Limb (tissue), 2 donors: ENCODE results near the gene UCK2.

ENCODE experiments used
- DNase-seq, 2 donors: peaks; one replicate each; pipeline ENCODE4 v3.0.0-alpha.2; 2016; ENCODE audit errors: extremely low spot score in 2 of 2

The UCK2 gene

DNA sequence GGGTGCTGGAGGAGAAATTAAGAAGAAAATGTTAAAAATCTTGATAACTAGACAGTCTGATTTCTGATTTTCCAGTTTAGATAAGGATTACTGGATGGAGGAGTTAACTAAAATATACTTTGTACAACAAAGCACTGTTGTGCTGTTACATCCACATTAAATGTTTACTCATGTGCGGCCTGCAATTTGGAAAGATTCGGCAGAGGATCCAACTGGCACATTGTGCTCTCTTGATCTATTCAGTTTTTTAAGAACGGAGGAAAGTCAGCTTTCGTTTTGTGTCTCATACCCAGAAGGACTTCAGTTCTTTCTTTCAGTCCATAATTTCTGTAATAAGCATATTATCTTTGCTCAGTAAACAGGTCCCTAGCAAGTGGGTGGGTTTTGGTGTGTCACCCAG lies 52.5 kb downstream of the UCK2 start:
- no peak for DNase-seq

DNA sequence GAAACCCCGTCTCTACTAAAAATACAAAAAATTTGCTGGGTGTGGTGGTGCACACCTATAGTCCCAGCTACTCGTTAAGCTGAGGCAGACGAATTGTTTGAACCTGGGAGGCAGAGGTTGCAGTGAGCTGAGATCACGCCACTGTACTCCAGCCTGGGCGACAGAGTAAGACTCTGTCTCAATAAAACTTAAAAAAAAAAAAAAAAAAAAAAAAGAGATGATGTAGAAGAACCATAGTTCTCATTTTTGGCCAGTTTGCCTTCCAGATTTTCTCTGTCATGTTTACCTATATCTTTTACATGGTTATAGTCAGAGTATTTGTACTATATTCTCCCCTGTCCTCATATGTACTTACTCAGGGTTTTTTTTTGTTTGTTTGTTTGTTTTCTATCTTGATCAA lies 53.6 kb downstream of the UCK2 start:
- no peak for DNase-seq

DNA sequence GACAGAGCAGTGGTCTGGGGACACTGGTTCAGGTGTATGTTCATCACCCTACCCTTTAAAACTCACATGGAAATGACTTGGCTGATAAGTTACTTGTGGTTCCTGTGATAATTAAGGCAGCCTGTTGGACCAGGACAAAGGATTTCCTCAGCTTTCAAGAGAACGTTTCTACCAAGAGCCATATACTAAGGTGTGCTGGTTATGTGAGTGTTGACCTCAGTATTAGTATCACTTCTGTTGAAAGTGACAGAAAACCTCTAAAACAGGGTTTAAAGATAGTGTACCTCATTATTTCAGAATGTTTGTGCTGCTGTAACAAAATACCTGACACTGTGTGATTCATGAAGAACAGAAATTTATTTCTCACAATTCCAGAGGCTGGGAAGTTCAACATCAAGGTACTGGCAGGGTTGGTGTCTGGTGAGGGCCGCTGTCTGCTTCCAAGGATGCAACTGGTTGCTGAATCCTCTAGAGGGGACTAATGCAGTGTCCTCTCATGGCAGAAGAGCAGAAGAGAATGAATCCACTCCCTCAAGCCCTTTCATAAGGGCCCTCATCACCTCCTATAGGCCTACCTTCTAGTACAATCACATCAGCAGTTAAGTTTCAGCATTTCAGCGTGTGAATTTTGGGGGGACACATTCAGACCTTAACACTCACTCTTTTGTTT lies 54.9 kb downstream of the UCK2 start:
- no peak for DNase-seq

- DNase-seq, result no peak
These were observed 55.6 kb downstream of the UCK2 start for GRCh38 chr1:165883056-165883455.

DNA sequence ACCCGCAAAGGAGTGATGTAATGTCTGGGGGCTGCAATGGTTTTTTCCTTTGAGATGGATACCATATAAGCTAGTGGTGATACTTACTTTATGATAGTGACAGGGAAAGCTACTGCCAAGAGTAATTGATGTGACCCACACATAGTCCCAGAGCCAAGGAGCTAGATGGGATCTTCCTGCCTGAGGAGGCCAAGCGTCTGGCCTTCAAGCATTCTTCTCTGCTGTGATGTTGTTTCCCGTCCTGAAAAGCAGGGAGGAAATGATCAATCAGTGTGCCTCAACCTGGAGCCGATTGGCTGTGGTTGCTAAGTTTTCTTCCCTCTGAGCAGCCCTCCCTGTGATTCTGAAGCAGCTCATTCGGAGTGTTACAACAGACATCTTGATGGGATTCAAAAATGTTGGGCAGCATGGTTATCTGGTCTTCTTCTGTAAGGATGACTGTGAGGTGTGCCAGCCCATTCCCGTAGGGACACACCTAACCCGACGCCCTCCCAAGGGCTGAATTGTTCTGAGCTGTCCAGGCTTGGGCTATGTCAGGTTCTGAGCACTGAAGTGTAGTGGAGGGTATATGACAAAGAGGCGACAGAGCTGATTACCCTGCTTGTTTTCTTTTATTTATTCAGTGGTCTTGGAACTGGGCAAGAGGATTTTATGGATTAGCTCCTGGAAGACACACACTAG lies 56.7 kb downstream of the UCK2 start:
- DNase-seq, result no peak

GRCh38 chr1:165884690-165885304 lies 57.4 kb downstream of the UCK2 start:
- no peak for DNase-seq

DNA sequence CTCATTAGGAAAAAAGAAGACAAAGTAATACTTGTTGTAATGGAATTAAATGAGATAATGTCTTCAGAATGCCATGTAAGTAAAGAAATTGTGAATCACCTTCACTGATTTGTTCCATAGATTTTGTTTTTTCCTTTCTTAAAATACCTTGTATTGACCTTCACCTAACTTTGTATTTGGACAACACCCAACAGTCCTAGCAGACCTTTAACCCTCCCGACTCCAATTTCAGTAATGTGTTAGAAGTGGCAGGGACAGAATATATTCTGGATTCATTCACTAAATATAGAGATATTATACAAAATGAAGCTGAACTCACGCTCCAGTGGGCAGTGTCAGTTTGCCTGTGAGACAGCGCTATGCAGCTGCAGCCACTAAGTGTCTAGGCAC lies 57.9 kb downstream of the UCK2 start:
- no peak for DNase-seq

- no peak for DNase-seq
These were observed 58.8 kb downstream of the UCK2 start for GRCh38 chr1:165886193-165886592.

- no peak for DNase-seq
These were observed 59.6 kb downstream of the UCK2 start for GRCh38 chr1:165886983-165887382.

DNA sequence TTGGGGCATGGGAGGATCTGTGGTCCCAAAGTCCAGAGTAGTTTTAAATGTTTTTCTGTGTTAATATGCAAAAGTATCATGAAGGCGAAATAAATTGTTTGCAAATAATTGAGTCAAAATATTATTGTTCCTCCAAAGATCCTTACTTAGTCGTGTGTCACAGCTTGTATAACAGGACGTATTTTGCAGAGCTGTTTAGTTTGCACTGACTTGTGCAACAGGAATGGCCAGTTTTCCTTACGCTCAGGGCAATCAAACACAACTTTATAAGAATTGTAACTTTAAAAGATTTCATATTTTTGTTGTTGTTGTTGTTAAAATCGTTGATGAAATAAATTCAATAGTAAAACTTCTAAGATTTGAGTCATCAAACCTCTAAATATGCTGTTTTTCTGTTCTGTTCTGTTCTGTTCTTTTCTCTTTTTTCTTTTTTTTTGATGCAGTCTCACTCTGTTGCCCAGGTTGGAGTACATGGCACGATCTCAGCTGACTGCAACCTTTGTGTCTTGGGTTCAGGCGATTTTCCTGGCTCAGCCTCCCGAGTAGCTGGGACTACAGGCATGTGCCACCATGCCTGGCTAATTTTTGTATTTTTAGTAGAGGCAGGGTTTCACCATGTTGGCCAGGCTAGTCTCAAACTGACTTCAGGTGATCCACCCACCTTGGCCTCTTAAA lies 60.6 kb downstream of the UCK2 start:
- DNase-seq, result no peak

GRCh38 chr1:165888552-165888920 lies 61.1 kb downstream of the UCK2 start:
- no peak for DNase-seq

DNA sequence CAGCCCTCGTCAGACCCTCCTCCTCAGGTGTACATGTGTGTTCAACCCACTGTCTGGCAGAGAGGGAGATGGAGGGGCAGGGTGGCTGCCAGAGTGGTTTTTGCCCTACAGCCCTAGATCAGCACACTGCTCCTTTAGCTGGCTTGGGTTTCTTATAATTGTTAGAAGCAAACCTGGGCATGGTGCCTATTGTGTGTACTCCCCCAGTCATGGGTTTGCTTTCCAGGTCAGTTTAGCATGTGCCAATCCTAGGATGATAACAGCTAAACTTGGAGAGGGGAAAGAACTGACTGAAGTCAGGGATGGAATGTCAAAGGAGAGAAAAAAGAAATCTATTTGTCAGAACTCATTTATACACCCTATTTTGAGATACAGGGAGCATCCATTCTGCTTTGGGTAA lies 63.3 kb downstream of the UCK2 start:
- no peak for DNase-seq

DNA sequence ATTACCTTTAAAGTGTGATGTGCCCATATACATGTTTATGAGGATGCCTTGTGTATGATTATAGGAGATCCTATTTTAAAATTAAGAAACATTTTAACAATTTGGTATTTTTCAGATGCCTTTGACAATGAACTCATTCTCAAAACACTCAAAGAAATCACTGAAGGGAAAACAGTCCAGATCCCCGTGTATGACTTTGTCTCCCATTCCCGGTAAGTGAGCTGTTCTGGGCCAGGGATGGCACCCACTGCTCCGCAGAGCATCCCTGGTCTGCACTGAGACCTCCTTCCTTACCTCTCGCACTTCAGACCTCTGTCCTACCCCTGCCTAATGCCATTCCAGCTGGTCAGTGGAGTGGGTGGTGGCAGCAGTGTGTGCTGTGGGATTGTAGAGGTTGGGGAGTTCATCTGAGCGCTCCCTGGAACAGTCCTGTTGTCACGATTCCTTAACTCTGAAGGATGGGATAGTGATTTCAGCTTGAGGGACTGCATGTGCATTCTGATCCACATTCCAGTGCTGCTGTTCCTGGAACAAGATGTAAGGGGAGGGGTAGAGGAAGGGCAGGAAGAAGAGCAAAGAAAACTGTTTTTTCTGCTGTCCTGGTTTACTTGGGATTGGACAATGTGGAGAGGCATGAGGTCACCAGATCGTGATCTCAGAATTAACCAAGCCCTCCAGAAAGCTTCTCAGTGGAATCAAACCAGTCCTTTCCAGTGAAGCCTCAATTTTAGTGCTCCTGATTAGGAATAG lies 63.9 kb downstream of the UCK2 start:
- no peak for DNase-seq

- no peak for DNase-seq
These were observed 65.5 kb downstream of the UCK2 start for GRCh38 chr1:165892935-165893334.

DNA sequence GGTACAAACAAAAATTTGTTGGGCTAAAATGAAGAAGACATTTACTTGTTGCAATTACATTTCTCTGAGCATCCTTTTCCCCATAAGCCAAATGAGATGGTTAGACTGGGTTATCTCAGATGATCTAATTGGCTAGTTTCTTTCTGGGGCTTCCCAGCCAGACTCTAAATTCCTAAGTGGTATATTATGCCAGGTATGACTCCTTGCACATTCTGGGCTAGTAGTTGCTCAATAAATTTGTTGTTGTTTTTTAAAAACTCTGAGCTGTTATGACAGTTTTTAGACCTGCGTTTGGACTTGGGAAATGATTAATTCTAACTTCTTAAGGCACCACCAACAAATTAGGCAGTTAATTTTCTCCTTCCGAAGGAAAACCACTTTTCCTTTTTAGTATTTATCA lies 66.1 kb downstream of the UCK2 start:
- DNase-seq, result no peak

DNA sequence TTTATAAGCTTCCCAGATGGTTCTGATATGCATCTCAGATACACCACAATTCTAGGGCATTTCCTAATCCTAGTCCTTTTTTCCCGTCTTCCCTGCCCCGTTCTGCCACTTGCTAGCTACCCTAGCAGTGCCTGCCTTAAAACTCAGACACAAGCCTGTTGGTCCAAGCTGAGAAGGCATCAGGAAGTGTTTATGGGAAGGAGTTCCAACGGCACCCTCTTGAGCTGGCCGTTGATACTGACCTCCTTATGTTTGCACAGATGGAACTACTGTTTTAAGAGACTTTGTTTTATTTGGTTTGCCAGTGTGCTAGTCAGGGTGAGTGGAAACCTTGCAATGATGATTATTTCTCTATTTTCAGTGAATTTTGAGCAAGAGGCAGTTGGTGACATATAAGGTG lies 67.2 kb downstream of the UCK2 start:
- no peak for DNase-seq

GRCh38 chr1:165895451-165895871 lies 68.0 kb downstream of the UCK2 start:
- DNase-seq, result no peak

DNA sequence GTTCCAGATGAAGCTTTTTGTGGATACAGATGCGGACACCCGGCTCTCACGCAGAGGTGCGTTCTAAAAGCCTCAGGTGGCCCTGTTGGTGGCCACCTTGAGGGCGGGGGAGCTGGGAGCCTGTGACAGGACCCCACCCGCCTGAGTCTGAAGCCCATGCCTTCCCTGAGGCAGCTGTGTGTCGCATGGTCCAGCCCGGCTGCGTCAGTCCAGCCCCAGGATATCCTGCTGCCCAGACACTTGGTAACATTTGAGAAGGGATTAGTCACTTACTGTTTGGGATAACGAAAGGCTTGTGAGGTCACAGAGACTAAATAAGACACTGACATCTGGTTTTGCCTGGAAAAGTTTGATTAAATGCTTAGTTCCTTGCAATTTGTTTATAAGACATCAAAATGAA lies 68.9 kb downstream of the UCK2 start:
- no peak for DNase-seq

GRCh38 chr1:165897326-165898303 lies 70.2 kb downstream of the UCK2 start:
- no peak for DNase-seq

DNA sequence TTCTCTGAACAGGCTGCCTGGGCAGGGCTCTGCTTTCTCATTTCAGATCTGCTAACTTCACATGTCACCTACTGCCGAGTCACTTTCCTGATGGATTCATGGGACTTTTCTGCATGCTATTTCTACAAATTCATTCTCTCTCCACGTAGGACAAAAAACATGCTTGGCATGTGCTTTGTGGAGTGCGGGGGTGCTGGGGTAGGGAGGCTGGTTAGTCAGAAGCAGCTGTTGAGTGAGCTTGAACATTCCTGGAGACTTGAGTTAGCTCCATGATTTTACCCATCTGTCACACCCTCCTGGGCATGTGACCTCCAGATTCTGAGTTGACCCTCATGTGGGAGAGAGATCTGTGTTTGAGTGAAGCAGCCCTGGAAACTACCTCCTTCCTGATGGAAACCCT lies 71.4 kb downstream of the UCK2 start:
- peak in 1 of 2 donors; percentile 35 for DNase-seq
